ENCODE measurements around the gene CDCA7L. TPM values are rescaled to one million over a fixed set of nuclear protein-coding genes. Genes with fewer than 3 reads are reported as not detected.
A peak's percentile ranks its signal among the peaks of the same experiment; 100 is the strongest.

CDCA7L gene, protein sequence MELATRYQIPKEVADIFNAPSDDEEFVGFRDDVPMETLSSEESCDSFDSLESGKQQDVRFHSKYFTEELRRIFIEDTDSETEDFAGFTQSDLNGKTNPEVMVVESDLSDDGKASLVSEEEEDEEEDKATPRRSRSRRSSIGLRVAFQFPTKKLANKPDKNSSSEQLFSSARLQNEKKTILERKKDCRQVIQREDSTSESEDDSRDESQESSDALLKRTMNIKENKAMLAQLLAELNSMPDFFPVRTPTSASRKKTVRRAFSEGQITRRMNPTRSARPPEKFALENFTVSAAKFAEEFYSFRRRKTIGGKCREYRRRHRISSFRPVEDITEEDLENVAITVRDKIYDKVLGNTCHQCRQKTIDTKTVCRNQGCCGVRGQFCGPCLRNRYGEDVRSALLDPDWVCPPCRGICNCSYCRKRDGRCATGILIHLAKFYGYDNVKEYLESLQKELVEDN
- total RNA-seq = 10 to 100 TPM; 27.5 to 38.2 TPM
- polyA plus RNA-seq (ENCODE audit: insufficient read length in 6 of 6) = 10 to 100 TPM; 44.2 to 63.7 (median 52.1) TPM
- long read RNA-seq, donor 1, partial matches to known transcripts = 0 of 6 reads
- long read RNA-seq, donor 1, other reads (novel, unspliced or antisense) = 0 of 6 reads
- long read RNA-seq, donor 2, partial matches to known transcripts = 0 of 8 reads
- long read RNA-seq, donor 2, other reads (novel, unspliced or antisense) = 0 of 8 reads
- long read RNA-seq, donor 3, transcript CDCA7L-202 (9 exons, 1,830 nt) = major isoform, 8 of 12 reads
- long read RNA-seq, donor 3, partial matches to known transcripts = 0 of 12 reads
- long read RNA-seq, donor 3, other reads (novel, unspliced or antisense) = 0 of 12 reads
- long read RNA-seq, donor 4, partial matches to known transcripts = 6 of 13 reads
- long read RNA-seq, donor 4, other reads (novel, unspliced or antisense) = 5 of 13 reads
- long read RNA-seq, donor 5, partial matches to known transcripts = 0 of 4 reads
- long read RNA-seq, donor 5, other reads (novel, unspliced or antisense) = 0 of 4 reads
- long read RNA-seq, donor 6, partial matches to known transcripts = 0 of 6 reads
- long read RNA-seq, donor 6, other reads (novel, unspliced or antisense) = 0 of 6 reads
- long read RNA-seq, donor 7, partial matches to known transcripts = 0 of 2 reads
- long read RNA-seq, donor 7, other reads (novel, unspliced or antisense) = 0 of 2 reads
- long read RNA-seq, donor 8, partial matches to known transcripts = 0 of 3 reads
- long read RNA-seq, donor 8, other reads (novel, unspliced or antisense) = 0 of 3 reads
- long read RNA-seq, donor 9 = 0 reads
- long read RNA-seq, donor 10, partial matches to known transcripts = 4 of 8 reads
- long read RNA-seq, donor 10, other reads (novel, unspliced or antisense) = 1 of 8 reads
- long read RNA-seq, donor 11, transcript CDCA7L-203 (10 exons, 3,066 nt) = major isoform, 6 of 6 reads
- long read RNA-seq, donor 11, partial matches to known transcripts = 0 of 6 reads
- long read RNA-seq, donor 11, other reads (novel, unspliced or antisense) = 0 of 6 reads
- long read RNA-seq, donor 12, partial matches to known transcripts = 0 of 4 reads
- long read RNA-seq, donor 12, other reads (novel, unspliced or antisense) = 0 of 4 reads

DNA sequence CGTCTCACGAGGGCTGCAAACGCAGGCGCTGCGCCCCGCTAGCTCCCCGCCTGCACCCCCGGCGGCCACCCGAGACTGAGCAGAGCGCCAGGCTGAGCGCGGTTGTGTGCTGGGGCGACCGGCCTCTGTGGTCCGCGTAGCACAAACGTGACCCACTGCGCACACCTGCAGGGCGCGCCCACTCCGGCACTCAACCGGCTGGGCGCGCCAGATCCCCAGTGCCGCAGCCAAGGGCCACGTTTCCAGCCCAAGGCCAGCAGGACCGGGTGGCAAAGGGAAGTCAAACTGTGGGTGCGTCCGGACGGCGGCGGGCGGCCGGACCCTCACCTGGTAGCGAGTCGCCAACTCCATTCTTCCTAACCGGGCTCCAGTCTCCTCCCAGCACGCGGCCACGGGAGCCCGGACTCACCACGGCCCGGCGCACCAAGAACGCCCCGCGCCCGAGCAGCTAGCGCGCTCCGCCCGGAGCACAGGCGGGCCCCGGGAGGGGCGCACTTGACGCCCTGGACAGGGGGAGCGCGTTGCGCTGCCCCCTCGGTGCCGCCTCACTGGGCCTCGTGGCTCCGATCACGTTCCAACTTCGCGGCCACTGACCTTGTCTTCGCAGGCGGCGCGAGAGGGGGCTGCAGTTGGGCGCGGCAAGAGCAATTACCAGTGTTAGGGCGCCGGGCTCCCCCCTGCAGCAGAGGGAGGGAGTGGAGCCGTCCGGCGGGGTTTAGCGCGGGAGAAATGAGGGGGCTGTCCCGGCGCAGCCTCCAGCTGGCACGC is at the start of gene CDCA7L:
CDCA7L (minus strand) TSS at position 446 of the 768 bp plus-strand sequence; CDS start at position 351, 95 bp downstream.
- Histone ChIP-seq H3K27ac (peak within 1 kb of the TSS; percentile 79 to 81), H3K9me3 (no peaks in the 10 kb centered on the region), H3K4me1 (peaks cover 8 to 67% of the 10 kb centered on the region in 2 donors), H3K36me3 (no peaks in the 10 kb centered on the region), H3K27me3 (peaks cover 0 to 8% of the 10 kb centered on the region in 2 donors), H3K4me3 (peak within 1 kb of the TSS; percentile 66 to 72)
- TF ChIP-seq, protein P1, sequence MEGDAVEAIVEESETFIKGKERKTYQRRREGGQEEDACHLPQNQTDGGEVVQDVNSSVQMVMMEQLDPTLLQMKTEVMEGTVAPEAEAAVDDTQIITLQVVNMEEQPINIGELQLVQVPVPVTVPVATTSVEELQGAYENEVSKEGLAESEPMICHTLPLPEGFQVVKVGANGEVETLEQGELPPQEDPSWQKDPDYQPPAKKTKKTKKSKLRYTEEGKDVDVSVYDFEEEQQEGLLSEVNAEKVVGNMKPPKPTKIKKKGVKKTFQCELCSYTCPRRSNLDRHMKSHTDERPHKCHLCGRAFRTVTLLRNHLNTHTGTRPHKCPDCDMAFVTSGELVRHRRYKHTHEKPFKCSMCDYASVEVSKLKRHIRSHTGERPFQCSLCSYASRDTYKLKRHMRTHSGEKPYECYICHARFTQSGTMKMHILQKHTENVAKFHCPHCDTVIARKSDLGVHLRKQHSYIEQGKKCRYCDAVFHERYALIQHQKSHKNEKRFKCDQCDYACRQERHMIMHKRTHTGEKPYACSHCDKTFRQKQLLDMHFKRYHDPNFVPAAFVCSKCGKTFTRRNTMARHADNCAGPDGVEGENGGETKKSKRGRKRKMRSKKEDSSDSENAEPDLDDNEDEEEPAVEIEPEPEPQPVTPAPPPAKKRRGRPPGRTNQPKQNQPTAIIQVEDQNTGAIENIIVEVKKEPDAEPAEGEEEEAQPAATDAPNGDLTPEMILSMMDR (IDR thresholded peaks at IDR 0.05) = no peak
- intact Hi-C loops (cut with DNase I) = no loop called here
- peak; percentile 83 to 93 (median 84) for DNase-seq
- peak; percentile 91 for ATAC-seq

DNA sequence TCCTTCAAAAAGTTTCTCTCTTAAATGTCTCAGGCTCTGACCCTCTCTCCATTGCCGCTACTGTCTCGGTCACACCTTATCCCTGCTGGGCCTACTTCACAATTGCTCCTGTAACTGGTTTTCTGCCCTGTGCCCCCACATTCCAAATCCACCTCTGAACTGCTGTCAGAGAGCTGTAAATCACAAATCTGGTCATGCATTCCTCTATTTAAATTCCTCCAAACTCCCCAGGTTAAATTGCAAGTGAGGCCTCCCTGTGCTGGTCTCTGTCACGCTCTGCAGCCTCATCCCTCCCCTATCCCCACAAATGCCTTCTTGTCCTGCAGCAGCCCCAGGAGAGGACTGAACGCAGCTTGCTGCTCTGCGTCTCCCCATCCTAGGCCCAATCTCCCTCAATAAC is 40.4 kb upstream of the CDCA7L start:
- no peaks in the 10 kb centered on the region for H3K36me3 ChIP-seq
- H3K27ac ChIP-seq = no peak overlapping the region
- no peaks in the 10 kb centered on the region for H3K27me3 ChIP-seq
- ATAC-seq (no peak), DNase-seq (no peak)
- H3K9me3 ChIP-seq = no peaks in the 10 kb centered on the region
- no peak overlapping the region for H3K4me3 ChIP-seq
- intact Hi-C loops (cut with DNase I) = no loop called here
- TF ChIP-seq, protein P1 (IDR thresholded peaks at IDR 0.05) = no peak
- no peaks in the 10 kb centered on the region for H3K4me1 ChIP-seq

DNA sequence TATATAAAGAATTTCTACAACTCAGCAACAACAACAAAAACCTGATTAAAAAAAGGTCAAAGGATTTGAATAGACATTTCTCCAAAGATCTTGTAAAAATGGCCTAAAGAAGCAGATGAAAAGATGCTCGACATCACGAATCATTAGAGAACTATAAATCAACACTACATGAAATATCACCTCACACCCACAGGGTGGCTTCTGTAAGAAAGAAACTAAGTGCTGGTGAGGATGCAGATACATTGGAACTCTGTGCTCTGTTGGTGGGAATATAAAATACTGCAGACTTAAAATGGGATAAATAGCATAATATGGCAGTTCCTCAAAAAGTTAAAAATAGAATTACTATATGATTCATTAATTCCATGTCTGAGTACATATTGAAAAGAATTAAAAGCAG is 38.3 kb upstream of the CDCA7L start:
- H3K9me3 ChIP-seq = no peaks in the 10 kb centered on the region
- ATAC-seq (no peak), DNase-seq (no peak)
- no peak overlapping the region for H3K4me3 ChIP-seq
- no peak overlapping the region for H3K27ac ChIP-seq
- no peaks in the 10 kb centered on the region for H3K36me3 ChIP-seq
- TF ChIP-seq, protein P1 (IDR thresholded peaks at IDR 0.05) = no peak
- no peaks in the 10 kb centered on the region for H3K27me3 ChIP-seq
- intact Hi-C loops (cut with DNase I) = no loop called here
- H3K4me1 ChIP-seq = no peaks in the 10 kb centered on the region

GRCh38 chr7:21983056-21983455 is 37.4 kb upstream of the CDCA7L start:
- Histone ChIP-seq H3K9me3 (no peaks in the 10 kb centered on the region), H3K27ac (no peak overlapping the region), H3K36me3 (no peaks in the 10 kb centered on the region), H3K27me3 (no peaks in the 10 kb centered on the region), H3K4me1 (no peaks in the 10 kb centered on the region), H3K4me3 (no peak overlapping the region)
- ATAC-seq = no peak
- intact Hi-C loops (cut with DNase I) = no loop called here
- no peak for DNase-seq
- TF ChIP-seq, protein P1 (IDR thresholded peaks at IDR 0.05) = no peak
